ENCODE results near the gene NHLRC1. TPM values are rescaled to one million over a fixed set of nuclear protein-coding genes. Genes with fewer than 3 reads are reported as not detected.
"Not testable (repeated sequence)": the region's sequence is repeated elsewhere in the genome, so short reads cannot be mapped to it uniquely, and the experiment has no call there.

Gene NHLRC1
- total RNA-seq, 1 experiment from 2014 or later: 1.4 TPM

GRCh38 chr6:18151801-18152200, 29.3 kb upstream of the NHLRC1 start (continued):
- TF ChIP-seq USF2 (CRISPR knock-in tag; IDR thresholded peaks at IDR 0.05): no peak
- TF ChIP-seq NR1H2 (CRISPR knock-in tag; IDR thresholded peaks at IDR 0.05): no peak
- TF ChIP-seq RORB (CRISPR knock-in tag; IDR thresholded peaks at IDR 0.05): no peak
- TF ChIP-seq CREB1 (CRISPR knock-in tag; IDR thresholded peaks at IDR 0.05): no peak
- no peak for TF ChIP-seq KAT7 (CRISPR knock-in tag; IDR thresholded peaks at IDR 0.05; ENCODE audit: borderline replicate concordance)
- no peak for TF ChIP-seq ZMAT4 (CRISPR knock-in tag; IDR thresholded peaks at IDR 0.05)
- no peak for TF ChIP-seq TP53 (CRISPR knock-in tag; IDR thresholded peaks at IDR 0.05)
- TF ChIP-seq PRRX2 (CRISPR knock-in tag; IDR thresholded peaks at IDR 0.05): no peak
- no peak for TF ChIP-seq AR (CRISPR knock-in tag; IDR thresholded peaks at IDR 0.05)

- CTCF ChIA-PET; H3K4me3 Mint-ChIP-seq; H3K27me3 Mint-ChIP-seq (ENCODE audit: low read depth); ATAC-seq; H3K36me3 Mint-ChIP-seq; H3K9me3 Mint-ChIP-seq; H3K27ac Mint-ChIP-seq; DNase-seq (ENCODE audit: low spot score): not testable (repeated sequence)
- POLR2A ChIA-PET: interaction anchor here (0.8 to 1.1 kb wide), 2 partner anchors 56 to 239 kb away, joined by 3 read pairs; no protein-coding TSS in a partner anchor
- peaks cover 21% of the 10 kb centered on the region for H3K4me1 Mint-ChIP-seq
Measured at GRCh38 chr6:18151391-18151790, 28.9 kb upstream of the NHLRC1 start.

GRCh38 chr6:18148304-18149025, 26.0 kb upstream of the NHLRC1 start:
- H3K4me3 Mint-ChIP-seq: no peak overlapping the region
- peaks cover 8% of the 10 kb centered on the region for H3K4me1 Mint-ChIP-seq
- ATAC-seq (no peak), DNase-seq (ENCODE audit: low spot score) (no peak)
- ChIA-PET CTCF (no interaction called here), POLR2A (no interaction called here)
- H3K36me3 Mint-ChIP-seq: peaks cover 6% of the 10 kb centered on the region
- TF ChIP-seq GABPB1 (CRISPR knock-in tag; IDR thresholded peaks at IDR 0.05): no peak
- TF ChIP-seq FOXP1 (CRISPR knock-in tag; IDR thresholded peaks at IDR 0.05; ENCODE audit: borderline replicate concordance): no peak
- TF ChIP-seq TCF7 (CRISPR knock-in tag; IDR thresholded peaks at IDR 0.05; ENCODE audit: low read depth): no peak
- TF ChIP-seq KAT7 (CRISPR knock-in tag; IDR thresholded peaks at IDR 0.05; ENCODE audit: borderline replicate concordance): no peak
- TF ChIP-seq EMX1 (CRISPR knock-in tag; IDR thresholded peaks at IDR 0.05): no peak
- TF ChIP-seq TEAD1 (CRISPR knock-in tag; IDR thresholded peaks at IDR 0.05): no peak
- TF ChIP-seq AFF4 (CRISPR knock-in tag; IDR thresholded peaks at IDR 0.05; ENCODE audit: borderline replicate concordance): no peak
- no peak for TF ChIP-seq ZNF232 (CRISPR knock-in tag; IDR thresholded peaks at IDR 0.05)
- no peak for TF ChIP-seq ZNF121 (CRISPR knock-in tag; IDR thresholded peaks at IDR 0.05)
- no peak for TF ChIP-seq ZNF512 (CRISPR knock-in tag; IDR thresholded peaks at IDR 0.05; ENCODE audit: borderline replicate concordance)
- no peak for TF ChIP-seq NR1H2 (CRISPR knock-in tag; IDR thresholded peaks at IDR 0.05)
- TF ChIP-seq SP1 (CRISPR knock-in tag; conservative IDR thresholded peaks at IDR 0.05): no peak
- no peak for TF ChIP-seq JUN (CRISPR knock-in tag; IDR thresholded peaks at IDR 0.05)
- no peaks in the 10 kb centered on the region for H3K9me3 Mint-ChIP-seq
- no peaks in the 10 kb centered on the region for H3K27me3 Mint-ChIP-seq (ENCODE audit: low read depth)
- no peak overlapping the region for H3K27ac Mint-ChIP-seq

Measured in WTC11 (cell line).